HL-60 (cell line): Measurements from ENCODE around the gene CYTH1.

Experiments
- DNase-seq, 2 experiments: peaks; one replicate each; pipeline ENCODE4 v3.0.0-alpha.2; 2010 to 2020; ENCODE audit warnings: low read depth in 1 of 2, low spot score in 1 of 2
- H3K27ac ChIP-seq: fragments of 250-450 bp; sonication (Bioruptor Pico); replicated peaks from 2 replicates; pipeline ENCODE4 v1.5.1; 2020; ENCODE audit warnings: mild to moderate bottlenecking, moderate library complexity
- H3K27me3 ChIP-seq: fragments of 250-450 bp; sonication (Bioruptor Pico); 2 replicates; pipeline ENCODE4 v1.5.1; 2021; ENCODE audit warnings: mild to moderate bottlenecking, moderate library complexity; ENCODE audit not compliant: insufficient read depth, poor library complexity, severe bottlenecking
- H3K4me3 ChIP-seq: replicated peaks from 2 replicates; pipeline ENCODE4 v1.5.1; 2011; ENCODE audit warnings: mild to moderate bottlenecking, control low read depth, low read length; ENCODE audit not compliant: insufficient read depth
- CTCF ChIP-seq: IDR thresholded peaks from one replicate; pipeline ENCODE4 v1.5.1; 2011; ENCODE audit warnings: low read length, control low read depth, inconsistent platforms; ENCODE audit not compliant: insufficient read depth
- GABPA ChIP-seq: IDR thresholded peaks from 2 replicates; pipeline ENCODE4 v1.6.1; 2012; ENCODE audit warnings: low read depth
- POLR2AphosphoS5 ChIP-seq: IDR thresholded peaks from 2 replicates; pipeline ENCODE4 v1.6.1; 2012; ENCODE audit warnings: low read depth
- SPI1 ChIP-seq: IDR thresholded peaks from 2 replicates; pipeline ENCODE4 v1.6.1; 2012; ENCODE audit warnings: low read depth, mild to moderate bottlenecking, borderline replicate concordance
- TF ChIP-seq, protein P1 (sequence below): IDR thresholded peaks from 2 replicates; pipeline ENCODE4 v1.6.1; 2012; ENCODE audit warnings: low read depth; ENCODE audit not compliant: insufficient replicate concordance

Gene CYTH1

DNA sequence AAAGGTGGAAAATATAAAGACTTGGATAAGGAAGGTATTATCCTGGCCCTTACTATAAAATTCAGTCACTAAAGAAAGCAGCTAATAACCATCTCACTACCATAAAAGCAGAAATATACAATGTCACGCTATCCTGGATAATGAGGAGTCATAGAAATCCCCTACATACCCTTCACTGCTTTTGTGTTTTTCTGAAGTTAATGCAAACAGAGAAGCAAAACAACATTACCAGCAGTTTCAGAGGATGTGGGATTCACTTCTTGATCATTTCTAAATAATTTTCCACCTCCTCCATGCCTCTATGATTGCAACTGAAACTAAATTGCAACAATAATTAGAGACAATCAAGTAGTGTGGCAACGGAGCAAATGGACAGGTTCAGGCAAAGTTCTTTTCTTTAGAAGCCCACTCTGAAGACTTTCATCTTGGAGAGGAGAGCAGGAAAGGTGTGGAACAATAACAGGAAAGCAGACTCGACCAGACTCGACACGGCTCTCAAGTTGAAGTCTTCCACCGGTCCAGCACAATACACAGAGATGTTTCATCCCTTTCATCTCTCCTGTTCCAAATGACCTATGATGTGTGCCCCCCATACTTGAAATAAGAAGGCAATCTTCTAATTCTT, 10.2 kb downstream of the CYTH1 start:
- no peak for TF ChIP-seq GABPA
- TF ChIP-seq SPI1 = no peak
- TF ChIP-seq, protein P1, sequence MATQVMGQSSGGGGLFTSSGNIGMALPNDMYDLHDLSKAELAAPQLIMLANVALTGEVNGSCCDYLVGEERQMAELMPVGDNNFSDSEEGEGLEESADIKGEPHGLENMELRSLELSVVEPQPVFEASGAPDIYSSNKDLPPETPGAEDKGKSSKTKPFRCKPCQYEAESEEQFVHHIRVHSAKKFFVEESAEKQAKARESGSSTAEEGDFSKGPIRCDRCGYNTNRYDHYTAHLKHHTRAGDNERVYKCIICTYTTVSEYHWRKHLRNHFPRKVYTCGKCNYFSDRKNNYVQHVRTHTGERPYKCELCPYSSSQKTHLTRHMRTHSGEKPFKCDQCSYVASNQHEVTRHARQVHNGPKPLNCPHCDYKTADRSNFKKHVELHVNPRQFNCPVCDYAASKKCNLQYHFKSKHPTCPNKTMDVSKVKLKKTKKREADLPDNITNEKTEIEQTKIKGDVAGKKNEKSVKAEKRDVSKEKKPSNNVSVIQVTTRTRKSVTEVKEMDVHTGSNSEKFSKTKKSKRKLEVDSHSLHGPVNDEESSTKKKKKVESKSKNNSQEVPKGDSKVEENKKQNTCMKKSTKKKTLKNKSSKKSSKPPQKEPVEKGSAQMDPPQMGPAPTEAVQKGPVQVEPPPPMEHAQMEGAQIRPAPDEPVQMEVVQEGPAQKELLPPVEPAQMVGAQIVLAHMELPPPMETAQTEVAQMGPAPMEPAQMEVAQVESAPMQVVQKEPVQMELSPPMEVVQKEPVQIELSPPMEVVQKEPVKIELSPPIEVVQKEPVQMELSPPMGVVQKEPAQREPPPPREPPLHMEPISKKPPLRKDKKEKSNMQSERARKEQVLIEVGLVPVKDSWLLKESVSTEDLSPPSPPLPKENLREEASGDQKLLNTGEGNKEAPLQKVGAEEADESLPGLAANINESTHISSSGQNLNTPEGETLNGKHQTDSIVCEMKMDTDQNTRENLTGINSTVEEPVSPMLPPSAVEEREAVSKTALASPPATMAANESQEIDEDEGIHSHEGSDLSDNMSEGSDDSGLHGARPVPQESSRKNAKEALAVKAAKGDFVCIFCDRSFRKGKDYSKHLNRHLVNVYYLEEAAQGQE = no peak
- TF ChIP-seq POLR2AphosphoS5 = no peak
- TF ChIP-seq CTCF = no peak
- no peak overlapping the region for H3K27ac ChIP-seq
- H3K27me3 ChIP-seq = no peaks in the 10 kb centered on the region
- H3K4me3 ChIP-seq = no peak overlapping the region
- DNase-seq = no peak

DNA sequence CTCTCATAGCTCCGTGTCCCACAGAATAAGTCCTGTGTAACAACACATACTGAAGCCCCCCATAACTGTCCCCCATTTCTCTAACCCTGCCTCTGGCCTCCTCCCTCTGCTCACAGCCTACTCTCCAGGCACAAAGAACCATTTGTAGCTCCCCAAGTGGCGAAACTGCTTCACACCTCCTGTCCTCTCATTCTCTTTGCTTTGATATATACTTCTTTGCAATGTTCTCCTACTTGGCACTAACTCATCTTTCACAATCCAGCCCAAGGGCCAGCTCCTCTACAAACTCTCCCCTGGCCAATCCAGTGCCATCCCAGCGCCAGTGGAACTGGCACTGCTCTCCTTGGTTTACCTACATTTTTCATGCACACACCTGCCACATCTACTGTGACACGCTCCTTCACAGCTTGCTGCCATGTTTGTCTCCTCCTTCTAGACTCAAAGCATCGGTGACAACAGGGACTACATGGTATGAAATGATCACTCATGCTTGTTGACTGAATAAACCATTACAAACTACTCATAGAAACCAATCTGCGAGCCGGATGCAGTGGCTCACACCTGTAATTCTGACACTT, 12.8 kb downstream of the CYTH1 start:
- no peak for DNase-seq
- H3K27me3 ChIP-seq = no peaks in the 10 kb centered on the region
- no peak overlapping the region for H3K4me3 ChIP-seq
- no peak overlapping the region for H3K27ac ChIP-seq
- no peak for TF ChIP-seq POLR2AphosphoS5
- TF ChIP-seq GABPA = no peak
- TF ChIP-seq SPI1 = no peak
- TF ChIP-seq, protein P1 = no peak
- TF ChIP-seq CTCF = no peak

DNA sequence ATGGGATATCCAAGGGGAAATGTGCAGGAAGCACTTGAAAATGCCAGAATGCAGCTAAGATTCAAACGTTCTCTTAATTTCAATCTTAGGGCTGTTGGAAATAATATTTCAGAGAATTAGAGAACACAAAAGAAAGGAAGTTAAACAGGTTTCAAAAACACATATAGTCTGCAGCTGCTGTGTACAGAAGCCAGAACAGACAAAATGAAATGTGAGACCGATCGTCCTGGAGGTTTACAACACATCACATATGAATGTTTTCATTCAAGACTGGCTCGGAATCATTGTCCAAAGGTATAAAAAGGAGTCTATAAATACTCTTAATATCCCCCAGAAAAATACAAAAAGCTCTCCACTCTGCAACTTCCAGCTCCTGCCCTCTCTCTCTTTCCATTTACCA, 14.3 kb downstream of the CYTH1 start:
- Histone ChIP-seq H3K4me3 (no peak overlapping the region), H3K27ac (no peak overlapping the region), H3K27me3 (no peaks in the 10 kb centered on the region)
- TF ChIP-seq GABPA (no peak), CTCF (no peak), SPI1 (no peak), POLR2AphosphoS5 (no peak)
- TF ChIP-seq, protein P1 = no peak
- DNase-seq = no peak
